Activated B cell treated with CpG ODN at 0.5 μM for 24 hours (primary cell): Measurements from ENCODE around the gene MCRS1. TPM values are rescaled to one million over a fixed set of nuclear protein-coding genes. Genes with fewer than 3 reads are reported as not detected.

Experiments
- ATAC-seq: fragments of 200-7000 bp; cut with Tn5 transposase; one replicate; pipeline ENCODE4 v1.10.0; 2021; ENCODE audit warnings: low read depth, mild to moderate bottlenecking, moderate library complexity
- CTCF ChIA-PET: fragments of 350-600 bp; sonication (Branson Sonifier 250); formaldehyde crosslinking; loops from one replicate; lab custom pipeline; 2021; ENCODE audit warnings: antibody characterized with exemption; lab: Charles Lee
- POLR2A ChIA-PET: fragments of 350-600 bp; sonication (Branson Sonifier 250); formaldehyde crosslinking; loops from one replicate; lab custom pipeline; 2021; ENCODE audit warnings: antibody characterized with exemption; lab: Charles Lee
- DNase-seq: peaks from one replicate; pipeline ENCODE4 v3.0.0; 2022
- H3K27ac Mint-ChIP-seq: one replicate; pipeline ENCODE4 v1.8.0; 2020; ENCODE audit warnings: mixed read lengths
- H3K27me3 Mint-ChIP-seq: one replicate; pipeline ENCODE4 v1.8.0; 2021; ENCODE audit warnings: mixed read lengths
- H3K36me3 Mint-ChIP-seq: one replicate; pipeline ENCODE4 v1.8.0; 2021; ENCODE audit warnings: low read depth, mixed read lengths
- H3K4me1 Mint-ChIP-seq: one replicate; pipeline ENCODE4 v1.8.0; 2021; ENCODE audit warnings: mixed read lengths
- H3K4me3 Mint-ChIP-seq: one replicate; pipeline ENCODE4 v1.8.0; 2020; ENCODE audit warnings: mild to moderate bottlenecking, mixed read lengths
- H3K9me3 Mint-ChIP-seq: one replicate; pipeline ENCODE4 v1.8.0; 2020; ENCODE audit warnings: mixed read lengths
- intact Hi-C: fragments of 100-400 bp; cut with micrococcal nuclease; formaldehyde crosslinking; loops from one replicate; pipeline ENCODE4 v1.15.1; 2024
- total RNA-seq: library from RNA; stranded (reverse); gene quantifications from 2 replicates; pipeline ENCODE4 v1.2.3, GENCODE V29; 2022
- TF ChIP-seq, protein P1 (sequence below): fragments of 200-600 bp; IDR thresholded peaks from one replicate; pipeline ENCODE4 v1.8.0; 2022; ENCODE audit warnings: antibody characterized with exemption, mild to moderate bottlenecking

Gene MCRS1
- total RNA-seq, 1 donor from 2014 or later = 82.2 TPM

DNA sequence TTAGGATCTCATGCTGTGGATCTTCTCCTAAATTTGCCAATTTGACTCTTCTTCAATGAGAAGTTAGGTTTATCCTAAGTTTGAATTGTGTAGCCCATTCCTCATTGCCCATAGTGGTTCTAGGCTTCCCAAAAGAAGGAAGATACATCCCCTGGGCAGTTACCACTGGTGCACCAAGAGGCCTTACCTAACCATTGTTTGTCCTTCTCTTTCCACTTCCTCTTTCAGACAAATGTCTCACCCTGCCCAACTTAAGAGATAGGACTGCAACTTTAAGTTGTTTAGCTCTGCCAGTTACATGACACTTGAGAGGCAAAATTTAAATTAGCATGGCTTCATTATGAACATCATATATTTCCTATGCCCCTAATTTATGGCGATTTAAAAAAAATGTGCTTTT lies 38.5 kb downstream of the MCRS1 start:
- TF ChIP-seq, protein P1, sequence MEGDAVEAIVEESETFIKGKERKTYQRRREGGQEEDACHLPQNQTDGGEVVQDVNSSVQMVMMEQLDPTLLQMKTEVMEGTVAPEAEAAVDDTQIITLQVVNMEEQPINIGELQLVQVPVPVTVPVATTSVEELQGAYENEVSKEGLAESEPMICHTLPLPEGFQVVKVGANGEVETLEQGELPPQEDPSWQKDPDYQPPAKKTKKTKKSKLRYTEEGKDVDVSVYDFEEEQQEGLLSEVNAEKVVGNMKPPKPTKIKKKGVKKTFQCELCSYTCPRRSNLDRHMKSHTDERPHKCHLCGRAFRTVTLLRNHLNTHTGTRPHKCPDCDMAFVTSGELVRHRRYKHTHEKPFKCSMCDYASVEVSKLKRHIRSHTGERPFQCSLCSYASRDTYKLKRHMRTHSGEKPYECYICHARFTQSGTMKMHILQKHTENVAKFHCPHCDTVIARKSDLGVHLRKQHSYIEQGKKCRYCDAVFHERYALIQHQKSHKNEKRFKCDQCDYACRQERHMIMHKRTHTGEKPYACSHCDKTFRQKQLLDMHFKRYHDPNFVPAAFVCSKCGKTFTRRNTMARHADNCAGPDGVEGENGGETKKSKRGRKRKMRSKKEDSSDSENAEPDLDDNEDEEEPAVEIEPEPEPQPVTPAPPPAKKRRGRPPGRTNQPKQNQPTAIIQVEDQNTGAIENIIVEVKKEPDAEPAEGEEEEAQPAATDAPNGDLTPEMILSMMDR = no peak
- DNase-seq (no peak), ATAC-seq (no peak)
- Mint-ChIP-seq H3K27me3 (no peaks in the 10 kb centered on the region), H3K9me3 (no peaks in the 10 kb centered on the region), H3K4me3 (no peak overlapping the region), H3K4me1 (peaks cover 3% of the 10 kb centered on the region), H3K36me3 (peaks cover 24% of the 10 kb centered on the region), H3K27ac (no peak overlapping the region)
- intact Hi-C loops = no loop called here
- ChIA-PET CTCF (no interaction called here), POLR2A (interaction anchor here (0.6 to 0.7 kb wide), 2 partner anchors 71 to 262 kb away, joined by 3 to 19 read pairs; no protein-coding TSS in a partner anchor)

DNA sequence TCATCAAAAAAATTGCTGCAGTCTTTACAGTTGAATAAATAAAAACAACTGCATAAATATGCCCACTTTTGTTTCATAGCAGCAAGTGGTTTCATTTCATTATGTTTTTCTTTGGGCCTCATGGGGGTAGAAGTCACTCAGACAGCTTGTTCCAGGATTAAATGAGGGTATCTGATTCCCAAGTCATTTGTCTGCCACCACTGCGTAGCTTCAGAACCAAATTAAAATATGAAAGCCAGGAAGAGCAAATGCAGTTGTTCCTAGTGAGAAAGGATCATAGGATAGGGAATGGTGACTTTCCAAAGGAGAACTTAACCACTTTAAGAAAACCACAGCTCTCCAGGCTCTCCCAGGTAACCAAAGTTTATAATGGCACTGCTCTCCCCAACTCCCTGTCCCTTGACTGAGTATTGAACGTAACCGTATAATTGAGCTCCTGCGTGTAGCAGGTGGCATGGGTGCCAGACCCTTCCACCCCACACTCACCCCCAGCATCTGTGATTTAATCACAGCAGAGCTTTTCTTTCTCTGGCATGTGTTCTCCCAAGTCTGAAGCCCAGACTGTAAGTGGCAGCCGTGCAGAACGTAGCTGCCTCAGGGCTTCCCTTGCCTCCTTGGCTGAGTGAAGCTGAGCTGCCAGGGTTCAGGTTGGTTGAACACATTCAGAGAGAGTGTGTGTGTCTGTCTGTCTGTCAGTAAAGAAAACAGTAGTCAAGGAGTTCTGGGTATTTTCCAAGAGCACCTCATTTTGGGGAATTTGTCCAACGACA lies 40.4 kb downstream of the MCRS1 start:
- H3K4me3 Mint-ChIP-seq = no peak overlapping the region
- TF ChIP-seq, protein P1 = no peak
- CTCF ChIA-PET = no interaction called here

DNA sequence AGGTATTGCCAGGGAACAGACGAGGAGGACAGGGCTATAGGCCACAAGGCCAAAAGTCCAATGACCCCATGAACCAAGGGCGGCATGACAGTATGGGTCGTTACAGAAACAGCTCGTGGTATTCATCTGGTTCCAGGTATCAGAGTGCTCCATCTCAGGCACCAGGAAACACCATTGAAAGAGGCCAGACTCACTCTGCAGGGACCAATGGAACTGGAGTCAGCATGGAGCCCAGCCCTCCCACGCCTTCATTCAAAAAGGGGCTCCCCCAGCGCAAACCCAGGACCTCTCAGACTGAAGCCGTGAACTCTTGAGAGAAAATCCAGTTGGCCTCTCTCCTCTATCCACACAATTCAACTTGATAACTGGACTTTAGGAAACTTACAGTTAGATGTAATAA lies 42.0 kb downstream of the MCRS1 start:
- no peak overlapping the region for H3K27ac Mint-ChIP-seq
- no peaks in the 10 kb centered on the region for H3K9me3 Mint-ChIP-seq
- no peaks in the 10 kb centered on the region for H3K27me3 Mint-ChIP-seq
- intact Hi-C loops = no loop called here
- no peak overlapping the region for H3K4me3 Mint-ChIP-seq
- TF ChIP-seq, protein P1 = no peak
- DNase-seq (no peak), ATAC-seq (no peak)
- ChIA-PET CTCF (interaction anchor here (0.6 kb wide), 1 partner anchor 579 kb away, joined by 3 read pairs; no protein-coding TSS in a partner anchor), POLR2A (no interaction called here)
- H3K36me3 Mint-ChIP-seq = peaks cover 26% of the 10 kb centered on the region
- H3K4me1 Mint-ChIP-seq = peaks cover 16% of the 10 kb centered on the region

More for the DNA sequence above, 40.4 kb downstream of the MCRS1 start:
- ATAC-seq (no peak), DNase-seq (no peak)
- Mint-ChIP-seq H3K9me3 (no peaks in the 10 kb centered on the region), H3K4me1 (peaks cover 3% of the 10 kb centered on the region), H3K27me3 (no peaks in the 10 kb centered on the region), H3K27ac (no peak overlapping the region), H3K36me3 (peaks cover 25% of the 10 kb centered on the region)
- POLR2A ChIA-PET = interaction anchor here (1.6 kb wide), 1 partner anchor 40 kb away, joined by 4 read pairs; no protein-coding TSS in a partner anchor
- intact Hi-C loops = no loop called here

DNA sequence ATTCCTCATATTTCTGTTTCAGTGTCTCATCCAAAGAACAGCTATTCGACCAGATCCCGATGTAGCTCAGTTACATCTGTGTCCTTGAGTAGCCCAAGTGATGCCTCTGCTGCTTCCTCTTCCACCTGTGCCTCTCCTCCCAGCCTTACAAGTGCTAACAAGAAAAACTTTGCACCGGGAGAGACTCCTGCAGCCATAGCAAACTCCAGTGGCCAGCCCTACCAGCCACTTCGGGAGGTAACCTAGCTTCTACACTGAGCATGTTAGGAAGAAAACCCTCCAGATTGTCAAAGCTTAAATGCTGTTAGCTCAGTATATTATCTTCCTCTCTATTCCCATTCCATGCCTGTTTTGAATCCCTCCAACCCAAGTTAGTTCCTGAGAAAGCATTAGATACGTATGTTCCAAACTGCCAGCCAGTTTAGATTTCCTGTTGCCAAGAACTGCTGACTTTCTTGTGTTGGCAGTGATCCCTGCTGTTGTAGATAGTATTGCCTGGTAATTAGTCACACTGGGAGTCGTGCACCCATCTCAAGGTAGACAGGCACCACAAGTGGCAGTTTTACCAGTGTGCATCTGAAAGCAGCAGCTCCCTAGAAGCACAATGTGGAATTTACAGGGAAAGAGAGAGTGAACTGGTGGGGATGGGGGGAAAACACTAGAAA lies 43.1 kb downstream of the MCRS1 start:
- H3K27ac Mint-ChIP-seq = no peak overlapping the region
- ChIA-PET CTCF (interaction anchor here (0.6 kb wide), 1 partner anchor 238 kb away, joined by 3 read pairs; no protein-coding TSS in a partner anchor), POLR2A (no interaction called here)
- no peak for DNase-seq
- no peaks in the 10 kb centered on the region for H3K27me3 Mint-ChIP-seq
- no peaks in the 10 kb centered on the region for H3K9me3 Mint-ChIP-seq
- peaks cover 28% of the 10 kb centered on the region for H3K36me3 Mint-ChIP-seq
- peaks cover 16% of the 10 kb centered on the region for H3K4me1 Mint-ChIP-seq
- TF ChIP-seq, protein P1 = no peak
- ATAC-seq = no peak
- no peak overlapping the region for H3K4me3 Mint-ChIP-seq
- intact Hi-C loops = no loop called here

DNA sequence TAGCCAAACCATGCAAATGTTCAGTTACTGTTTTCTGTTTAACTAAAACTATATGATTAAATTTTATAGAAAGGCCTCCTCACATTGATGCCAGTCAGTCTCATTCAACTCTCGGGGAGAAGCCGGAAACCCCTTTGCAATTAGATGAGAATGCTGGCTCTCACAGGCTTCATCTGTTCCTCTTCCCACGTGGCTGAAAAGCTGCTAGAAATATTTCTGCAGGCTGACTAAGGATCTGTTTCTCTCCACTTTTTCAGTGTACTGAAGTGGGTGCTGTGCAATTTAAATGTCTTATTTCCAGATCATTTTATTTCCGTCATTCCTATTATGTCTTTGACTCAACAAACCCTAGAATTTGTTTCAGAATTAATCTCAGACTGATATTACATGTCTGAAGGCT lies 46.6 kb downstream of the MCRS1 start:
- POLR2A ChIA-PET = no interaction called here
- peaks cover 13% of the 10 kb centered on the region for H3K4me1 Mint-ChIP-seq
- intact Hi-C loops = no loop called here
- no peaks in the 10 kb centered on the region for H3K27me3 Mint-ChIP-seq
- H3K9me3 Mint-ChIP-seq = no peaks in the 10 kb centered on the region
- ATAC-seq = no peak
- peaks cover 24% of the 10 kb centered on the region for H3K36me3 Mint-ChIP-seq
- DNase-seq = no peak
- no peak overlapping the region for H3K4me3 Mint-ChIP-seq
- CTCF ChIA-PET = no interaction called here
- H3K27ac Mint-ChIP-seq = no peak overlapping the region
- TF ChIP-seq, protein P1 = no peak
